Islet of Langerhans (tissue), 1 donor: ENCODE measurements around the gene SNRPA.
A peak's percentile ranks its signal among the peaks of the same experiment; 100 is the strongest.

Source experiments
- FAIRE-seq: peaks from one replicate; lab custom pipeline; 2011; peaks lifted over from hg19 to GRCh38; lab: Jason Lieb, UNC

Gene SNRPA

GRCh38 chr19:40750874-40751537 lies at the start of gene SNRPA:
Gene SNRPA, plus strand, starts transcription at chr19:40751203. Its CDS starts 206 bp downstream, at chr19:40751409.
- FAIRE-seq: peak; percentile 17

- no peak for FAIRE-seq
Observed at GRCh38 chr19:40701758-40702157, 49.2 kb upstream of the SNRPA start.

- FAIRE-seq: no peak
Observed at GRCh38 chr19:40702337-40703012, 48.5 kb upstream of the SNRPA start.

GRCh38 chr19:40703029-40703755 lies 47.8 kb upstream of the SNRPA start:
- no peak for FAIRE-seq

- FAIRE-seq: no peak
Observed at GRCh38 chr19:40704491-40705361, 46.3 kb upstream of the SNRPA start.

- no peak for FAIRE-seq
Observed at GRCh38 chr19:40705362-40705651, 45.7 kb upstream of the SNRPA start.

GRCh38 chr19:40705950-40706619 lies 44.9 kb upstream of the SNRPA start:
- FAIRE-seq: no peak

- no peak for FAIRE-seq
Observed at GRCh38 chr19:40707615-40708014, 43.4 kb upstream of the SNRPA start.

GRCh38 chr19:40709817-40710216 lies 41.2 kb upstream of the SNRPA start:
- FAIRE-seq: no peak

- FAIRE-seq: no peak
Observed at GRCh38 chr19:40713939-40714338, 37.1 kb upstream of the SNRPA start.

- FAIRE-seq: no peak
Observed at GRCh38 chr19:40714441-40715299, 36.3 kb upstream of the SNRPA start.

GRCh38 chr19:40716031-40716481 lies 34.9 kb upstream of the SNRPA start:
- FAIRE-seq: no peak

- FAIRE-seq: no peak
Observed at GRCh38 chr19:40716482-40717324, 34.3 kb upstream of the SNRPA start, which contains the start of the genes COQ8B and ITPKC. Gene COQ8B, minus strand, starts transcription at chr19:40716886. Its CDS starts 2,254 bp downstream, at chr19:40714632. Gene ITPKC, plus strand, starts transcription at chr19:40717112. Its CDS starts 24 bp downstream, at chr19:40717136.

GRCh38 chr19:40717325-40717879 lies 33.6 kb upstream of the SNRPA start:
- no peak for FAIRE-seq

GRCh38 chr19:40717880-40718773 lies 32.9 kb upstream of the SNRPA start:
- no peak for FAIRE-seq

GRCh38 chr19:40718774-40719391 lies 32.1 kb upstream of the SNRPA start:
- FAIRE-seq: no peak

GRCh38 chr19:40719414-40719894 lies 31.5 kb upstream of the SNRPA start:
- FAIRE-seq: no peak

GRCh38 chr19:40721140-40721486 lies 29.9 kb upstream of the SNRPA start:
- FAIRE-seq: no peak
